Brain pericyte (primary cell): ENCODE data around the gene CATSPER1.
"Not testable (repeated sequence)": the region's sequence is repeated elsewhere in the genome, so short reads cannot be mapped to it uniquely, and the experiment has no call there.

ENCODE experiments used
- DNase-seq: peaks from one replicate; pipeline ENCODE4 v3.0.0-alpha.2; 2012; ENCODE audit warnings: low read depth, low spot score

CATSPER1 gene

GRCh38 chr11:66051766-66052663 is 25.7 kb upstream of the CATSPER1 start, which contains the start of gene SF3B2:
TSS of gene SF3B2 (plus strand) at chr11:66052364. CDS start at chr11:66052385, 21 bp downstream.
- DNase-seq: peak; percentile 95

GRCh38 chr11:66051371-66051765 is 25.1 kb upstream of the CATSPER1 start:
- DNase-seq: no peak

- no peak for DNase-seq
Measured at GRCh38 chr11:66050581-66051231, 24.4 kb upstream of the CATSPER1 start.

- DNase-seq: no peak
Measured at GRCh38 chr11:66048547-66049323, 22.5 kb upstream of the CATSPER1 start, which contains the start of gene GAL3ST3. TSS of gene GAL3ST3 (minus strand) at chr11:66049161. CDS start at chr11:66045415, 3,746 bp downstream.

GRCh38 chr11:66047541-66048365 is 21.5 kb upstream of the CATSPER1 start:
- DNase-seq: no peak

GRCh38 chr11:66046901-66047300 is 20.6 kb upstream of the CATSPER1 start:
- no peak for DNase-seq

- no peak for DNase-seq
Measured at GRCh38 chr11:66045177-66045639, 18.9 kb upstream of the CATSPER1 start.

GRCh38 chr11:66044757-66045156 is 18.5 kb upstream of the CATSPER1 start:
- no peak for DNase-seq

- DNase-seq: no peak
Measured at GRCh38 chr11:66042996-66043906, 17.0 kb upstream of the CATSPER1 start.

- no peak for DNase-seq
Measured at GRCh38 chr11:66042227-66042995, 16.1 kb upstream of the CATSPER1 start.

GRCh38 chr11:66039765-66040164 is 13.5 kb upstream of the CATSPER1 start:
- DNase-seq: no peak

- no peak for DNase-seq
Measured at GRCh38 chr11:66037327-66037726, 11.0 kb upstream of the CATSPER1 start.

GRCh38 chr11:66036334-66036710 is 10.0 kb upstream of the CATSPER1 start:
- DNase-seq: no peak

GRCh38 chr11:66035653-66036333 is 9.5 kb upstream of the CATSPER1 start:
- no peak for DNase-seq

GRCh38 chr11:66032957-66033735 is 6.9 kb upstream of the CATSPER1 start:
- no peak for DNase-seq

GRCh38 chr11:66023186-66023440 is 3.2 kb downstream of the CATSPER1 start:
- not testable (repeated sequence) for DNase-seq

GRCh38 chr11:66022401-66023185 is 3.7 kb downstream of the CATSPER1 start:
- DNase-seq: no peak
